IMR-90 (cell line): ENCODE measurements around the gene PLXDC2. TPM values are rescaled to one million over a fixed set of nuclear protein-coding genes. Genes with fewer than 3 reads are reported as not detected.

Experiments
- ATAC-seq: fragments of 200-7000 bp; cut with Tn5 transposase; 2 replicates; pipeline ENCODE4 v1.9.1; 2020; ENCODE audit warnings: low read depth, mild to moderate bottlenecking, moderate library complexity
- BruUV-seq: library from RNA; stranded (reverse); fragments of 400-500 nt; replicated peaks from 2 replicates; lab custom pipeline; 2021; lab: Mats Ljungman, UMichigan
- CTCF ChIA-PET: fragments of 300-600 bp; formaldehyde crosslinking; extraction: SDS; loops from one replicate; lab custom pipeline; 2021; ENCODE audit warnings: antibody characterized with exemption; lab: Yijun Ruan, JAX
- POLR2A ChIA-PET: fragments of 300-600 bp; sonication (Branson Sonifier 250); formaldehyde crosslinking; loops from one replicate; lab custom pipeline; 2022; ENCODE audit warnings: antibody characterized with exemption; ENCODE audit not compliant: unreplicated experiment; lab: Charles Lee
- DNase-seq: peaks from one replicate; pipeline ENCODE4 v3.0.0; 2013
- H2AFZ ChIP-seq: replicated peaks from 2 replicates; pipeline ENCODE3; 2013; ENCODE audit warnings: low read length, mild to moderate bottlenecking; ENCODE audit not compliant: poor library complexity
- H2AK5ac ChIP-seq: 2 replicates; pipeline ENCODE4 v1.6.1; 2013; ENCODE audit warnings: low read depth, low read length, inconsistent platforms
- H2AK9ac ChIP-seq: replicated peaks from 2 replicates; pipeline ENCODE3; 2013; ENCODE audit warnings: mild to moderate bottlenecking, low read depth, low read length, moderate library complexity; ENCODE audit not compliant: poor library complexity
- H2BK120ac ChIP-seq: 2 replicates; pipeline ENCODE4 v1.6.1; 2013; ENCODE audit warnings: low read depth, low read length, inconsistent platforms
- H2BK15ac ChIP-seq: 3 replicates; pipeline ENCODE4 v1.6.1; 2013; ENCODE audit warnings: low read depth, low read length, inconsistent platforms
- H2BK20ac ChIP-seq: 2 replicates; pipeline ENCODE4 v1.6.1; 2013; ENCODE audit warnings: low read depth, mild to moderate bottlenecking, inconsistent platforms, low read length, moderate library complexity
- H2BK5ac ChIP-seq: 2 replicates; pipeline ENCODE4 v1.6.1; 2013; ENCODE audit warnings: mild to moderate bottlenecking, low read depth, low read length, inconsistent platforms; ENCODE audit not compliant: poor library complexity, severe bottlenecking
- H3K14ac ChIP-seq: replicated peaks from 2 replicates; pipeline ENCODE4 v1.6.1; 2013; ENCODE audit warnings: low read depth, low read length, inconsistent platforms
- H3K18ac ChIP-seq: 2 replicates; pipeline ENCODE4 v1.6.1; 2013; ENCODE audit warnings: low read depth, low read length, control low read depth
- H3K23ac ChIP-seq: 2 replicates; pipeline ENCODE4 v1.6.1; 2013; ENCODE audit warnings: low read depth, low read length, inconsistent platforms
- H3K27ac ChIP-seq: 2 replicates; pipeline ENCODE4 v1.5.1; 2013; ENCODE audit warnings: mild to moderate bottlenecking, control low read depth, low read length; ENCODE audit not compliant: insufficient read depth
- H3K27me3 ChIP-seq: 2 replicates; pipeline ENCODE4 v1.6.1; 2013; ENCODE audit warnings: low read length; ENCODE audit not compliant: control insufficient read depth, insufficient read depth
- H3K36me3 ChIP-seq: 2 replicates; pipeline ENCODE4 v1.6.1; 2013; ENCODE audit warnings: low read length, mixed read lengths; ENCODE audit not compliant: control insufficient read depth, insufficient read depth
- H3K4ac ChIP-seq: 2 replicates; pipeline ENCODE4 v1.6.1; 2013; ENCODE audit warnings: low read depth, low read length, inconsistent platforms
- H3K4me1 ChIP-seq: 2 replicates; pipeline ENCODE4 v1.6.1; 2013; ENCODE audit warnings: low read length, mixed read lengths; ENCODE audit not compliant: control insufficient read depth, insufficient read depth
- H3K4me2 ChIP-seq: 2 replicates; pipeline ENCODE4 v1.6.1; 2013; ENCODE audit warnings: low read depth, mild to moderate bottlenecking, control low read depth, low read length, moderate library complexity
- H3K4me3 ChIP-seq: 2 replicates; pipeline ENCODE4 v1.5.1; 2013; ENCODE audit warnings: low read depth, mild to moderate bottlenecking, control low read depth, low read length, moderate library complexity; ENCODE audit not compliant: insufficient read depth
- H3K56ac ChIP-seq: 2 replicates; pipeline ENCODE4 v1.6.1; 2013; ENCODE audit warnings: low read length, inconsistent platforms; ENCODE audit not compliant: insufficient read depth; ENCODE audit errors: extremely low read depth
- H3K79me1 ChIP-seq, 2 experiments: 2 replicates each; pipeline ENCODE4 v1.6.1; 2013; ENCODE audit warnings: low read length in 2 of 2, inconsistent platforms in 1 of 2, low read depth in 1 of 2
- H3K9ac ChIP-seq: 2 replicates; pipeline ENCODE4 v1.6.1; 2013; ENCODE audit warnings: low read depth, low read length, control low read depth
- H3K9me1 ChIP-seq: 2 replicates; pipeline ENCODE4 v1.6.1; 2013; ENCODE audit warnings: low read length, inconsistent platforms; ENCODE audit not compliant: insufficient read depth
- H3K9me3 ChIP-seq: 2 replicates; pipeline ENCODE4 v1.6.1; 2013; ENCODE audit warnings: low read length; ENCODE audit not compliant: control insufficient read depth, insufficient read depth
- H4K20me1 ChIP-seq: 2 replicates; pipeline ENCODE4 v1.6.1; 2013; ENCODE audit warnings: low read length, inconsistent platforms; ENCODE audit not compliant: insufficient read depth
- H4K5ac ChIP-seq: 2 replicates; pipeline ENCODE4 v1.6.1; 2013; ENCODE audit warnings: mild to moderate bottlenecking, low read depth, low read length, control low read depth
- H4K8ac ChIP-seq, 2 experiments: 2 replicates each; pipeline ENCODE4 v1.6.1; 2013; ENCODE audit warnings: low read depth in 2 of 2, low read length in 2 of 2, control low read depth in 1 of 2, inconsistent platforms in 1 of 2
- H4K91ac ChIP-seq: 2 replicates; pipeline ENCODE4 v1.6.1; 2013; ENCODE audit warnings: low read depth, low read length, inconsistent platforms; ENCODE audit not compliant: insufficient read depth
- BHLHE40 ChIP-seq: fragments of 150-350 bp; IDR thresholded peaks from 2 replicates; pipeline ENCODE4 v1.6.1; 2016; ENCODE audit warnings: mild to moderate bottlenecking, low read depth, low read length
- CEBPB ChIP-seq: IDR thresholded peaks from 2 replicates; pipeline ENCODE4 v1.6.1; 2012; ENCODE audit warnings: low read depth, low read length, improper control_type of control experiment
- CHD1 ChIP-seq: IDR thresholded peaks from 2 replicates; pipeline ENCODE4 v1.6.1; 2012; ENCODE audit warnings: low read depth, low read length, improper control_type of control experiment
- CTCF ChIP-seq: conservative IDR thresholded peaks from 2 replicates; pipeline ENCODE4 v1.5.1; 2012; ENCODE audit warnings: mild to moderate bottlenecking, low read depth, low read length, improper control_type of control experiment
- ELK1 ChIP-seq: fragments of 150-350 bp; IDR thresholded peaks from 2 replicates; pipeline ENCODE4 v1.6.1; 2016; ENCODE audit warnings: low read depth, mild to moderate bottlenecking, low read length, moderate library complexity, borderline replicate concordance
- FOS ChIP-seq: fragments of 150-350 bp; IDR thresholded peaks from 2 replicates; pipeline ENCODE4 v1.6.1; 2016; ENCODE audit warnings: low read depth, low read length
- MAFK ChIP-seq: IDR thresholded peaks from 2 replicates; pipeline ENCODE4 v1.6.1; 2012; ENCODE audit warnings: low read depth, low read length, improper control_type of control experiment
- MAZ ChIP-seq: IDR thresholded peaks from 2 replicates; pipeline ENCODE4 v1.6.1; 2012; ENCODE audit warnings: low read depth, mild to moderate bottlenecking, low read length, improper control_type of control experiment, moderate library complexity, borderline replicate concordance
- MXI1 ChIP-seq: IDR thresholded peaks from 2 replicates; pipeline ENCODE4 v1.6.1; 2012; ENCODE audit warnings: low read depth, mild to moderate bottlenecking, low read length, moderate library complexity, borderline replicate concordance
- NFE2L2 ChIP-seq: fragments of 150-350 bp; IDR thresholded peaks from 2 replicates; pipeline ENCODE4 v1.6.1; 2016; ENCODE audit warnings: low read depth, mild to moderate bottlenecking, low read length
- POLR2A ChIP-seq: IDR thresholded peaks from 2 replicates; pipeline ENCODE4 v1.6.1; 2012; ENCODE audit warnings: mild to moderate bottlenecking, low read depth, low read length
- RAD21 ChIP-seq: IDR thresholded peaks from 2 replicates; pipeline ENCODE4 v1.6.1; 2012; ENCODE audit warnings: low read length, improper control_type of control experiment
- RCOR1 ChIP-seq: IDR thresholded peaks from 2 replicates; pipeline ENCODE4 v1.6.1; 2012; ENCODE audit warnings: mild to moderate bottlenecking, low read length, improper control_type of control experiment; ENCODE audit not compliant: insufficient replicate concordance
- RFX5 ChIP-seq: IDR thresholded peaks from 2 replicates; pipeline ENCODE4 v1.8.0; 2012; ENCODE audit warnings: low read depth, mild to moderate bottlenecking, low read length, moderate library complexity
- SMC3 ChIP-seq: fragments of 150-350 bp; IDR thresholded peaks from 2 replicates; pipeline ENCODE4 v1.6.1; 2016; ENCODE audit warnings: low read depth, mild to moderate bottlenecking, antibody characterized with exemption, low read length, moderate library complexity
- USF2 ChIP-seq: fragments of 150-350 bp; IDR thresholded peaks from 2 replicates; pipeline ENCODE4 v1.6.1; 2017; ENCODE audit warnings: mild to moderate bottlenecking, antibody characterized with exemption, low read length, low read depth
- WGBS, 2 experiments: methylation state at CpG; one replicate each; pipeline versions ENCODE4 v1.1.5 to v1.1.7; 2013; ENCODE audit warnings: missing lambda C conversion rate in 2 of 2; ENCODE audit not compliant: insufficient read length in 1 of 2; ENCODE audit errors: extremely low coverage in 2 of 2; 5-methylcytosine and 5-hydroxymethylcytosine counted together
- dilution Hi-C: fragments of 300-500 bp; cut with HindIII; formaldehyde crosslinking; loops from one replicate; pipeline ENCODE4 v1.14.3; 2018; ENCODE audit warnings: low sequenced_read_pairs; ENCODE audit not compliant: unreplicated experiment
- in situ Hi-C: fragments of 300-500 bp; cut with MboI; formaldehyde crosslinking; loops from 3 replicates; pipeline ENCODE4 v1.14.3; 2019; ENCODE audit warnings: low sequenced_read_pairs, inconsistent platforms, mixed read lengths
- intact Hi-C: fragments of 100-400 bp; cut with micrococcal nuclease; formaldehyde crosslinking; loops from 2 replicates; pipeline ENCODE4 v1.10.0; 2022
- polyA plus RNA-seq, 3 experiments: library from polyadenylated mRNA; depleted of rRNA; stranded (reverse); fragments of >200 nt; gene quantifications; 2 replicates each; pipeline ENCODE4 v1.2.3, GENCODE V29; 2012; ENCODE audit warnings: low replicate concordance in 1 of 3
- total RNA-seq: library from RNA; depleted of rRNA; stranded (reverse); fragments of >200 nt; gene quantifications from 2 replicates; pipeline ENCODE4 v1.2.3, GENCODE V29; 2012

Gene PLXDC2
- total and polyA plus RNA-seq, 2 of the 4 experiments (the other 2 are of a cell fraction): 3.2 to 6.1 TPM

GRCh38 chr10:20132816-20133215 lies 316.6 kb downstream of the PLXDC2 start:
- dilution Hi-C loops (no loop called here), in situ Hi-C loops (no loop called here), intact Hi-C loops (no loop called here)
- Histone ChIP-seq H3K27ac (no peak overlapping the region), H3K36me3 (no peaks in the 10 kb centered on the region), H2BK20ac (no peak overlapping the region), H2AFZ (no peak overlapping the region), H3K4me1 (no peaks in the 10 kb centered on the region), H3K14ac (no peak overlapping the region), H3K56ac (no peak overlapping the region), H3K9ac (no peak overlapping the region), H3K4ac (no peak overlapping the region), H2AK9ac (no peak overlapping the region), H3K18ac (no peak overlapping the region), H2BK120ac (no peak overlapping the region), H2BK15ac (no peak overlapping the region), H4K5ac (no peak overlapping the region), H3K9me3 (peaks cover 4% of the 10 kb centered on the region; the same call in 1 of the 2 replicates), H4K8ac (no peak overlapping the region), H2AK5ac (no peak overlapping the region), H3K9me1 (0 out of 2 replicates have a peak, but pooled peaks cover 3% of the 10 kb centered on the region), H4K91ac (no peak overlapping the region), H3K23ac (no peak overlapping the region), H3K4me2 (no peak overlapping the region), H3K4me3 (no peak overlapping the region), H3K27me3 (no peaks in the 10 kb centered on the region), H3K79me1 (no peaks in the 10 kb centered on the region), H4K20me1 (no peaks in the 10 kb centered on the region), H2BK5ac (no peak overlapping the region)
- no peak for DNase-seq
- no CpG with 5 or more reads among the region's 2 CpGs for WGBS, 2 experiments
- ChIA-PET CTCF (interaction anchor here (0.6 kb wide), 1 partner anchor 158 kb away, joined by 3 read pairs; no protein-coding TSS in a partner anchor), POLR2A (no interaction called here)
- ATAC-seq: no peak
- no TSS peak for BruUV-seq
- TF ChIP-seq SMC3 (no peak), MXI1 (no peak), RCOR1 (no peak), BHLHE40 (no peak), CEBPB (no peak), USF2 (no peak), MAZ (no peak), CHD1 (no peak), MAFK (no peak), CTCF (no peak), RFX5 (no peak), NFE2L2 (no peak), RAD21 (no peak), FOS (no peak), POLR2A (no peak), ELK1 (no peak)
